HL-60/S4 treated with retinoic acid at 250 ng/mL for 4 days and 3 days (cell line): ENCODE measurements around the gene ABI3BP.

Experiments used
- in situ Hi-C: fragments of 300-500 bp; cut with MboI; formaldehyde crosslinking; loops from 2 replicates; pipeline ENCODE4 v1.7.0; 2022; ENCODE audit warnings: low sequenced_read_pairs

ABI3BP gene

DNA sequence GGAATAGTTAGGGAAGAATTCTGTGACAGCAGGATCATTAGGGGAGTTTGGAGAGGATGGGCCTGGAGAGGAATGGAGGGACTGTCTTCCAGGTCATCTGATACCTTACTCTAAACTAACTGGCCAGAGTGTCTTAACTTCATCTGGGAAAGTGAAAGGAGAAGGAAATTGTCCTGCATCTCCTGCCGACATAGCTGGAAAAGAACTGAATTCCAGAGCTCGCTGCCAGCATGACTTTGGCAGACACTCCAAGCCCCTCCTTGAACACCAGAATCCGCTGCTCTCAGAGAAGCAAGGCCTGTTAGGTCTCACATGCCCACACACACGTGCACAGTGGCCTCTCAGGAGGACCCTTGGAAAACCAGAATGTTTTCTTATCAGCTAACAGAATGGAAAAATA is 10.5 kb downstream of the ABI3BP start:
- in situ Hi-C loops = no loop called here

DNA sequence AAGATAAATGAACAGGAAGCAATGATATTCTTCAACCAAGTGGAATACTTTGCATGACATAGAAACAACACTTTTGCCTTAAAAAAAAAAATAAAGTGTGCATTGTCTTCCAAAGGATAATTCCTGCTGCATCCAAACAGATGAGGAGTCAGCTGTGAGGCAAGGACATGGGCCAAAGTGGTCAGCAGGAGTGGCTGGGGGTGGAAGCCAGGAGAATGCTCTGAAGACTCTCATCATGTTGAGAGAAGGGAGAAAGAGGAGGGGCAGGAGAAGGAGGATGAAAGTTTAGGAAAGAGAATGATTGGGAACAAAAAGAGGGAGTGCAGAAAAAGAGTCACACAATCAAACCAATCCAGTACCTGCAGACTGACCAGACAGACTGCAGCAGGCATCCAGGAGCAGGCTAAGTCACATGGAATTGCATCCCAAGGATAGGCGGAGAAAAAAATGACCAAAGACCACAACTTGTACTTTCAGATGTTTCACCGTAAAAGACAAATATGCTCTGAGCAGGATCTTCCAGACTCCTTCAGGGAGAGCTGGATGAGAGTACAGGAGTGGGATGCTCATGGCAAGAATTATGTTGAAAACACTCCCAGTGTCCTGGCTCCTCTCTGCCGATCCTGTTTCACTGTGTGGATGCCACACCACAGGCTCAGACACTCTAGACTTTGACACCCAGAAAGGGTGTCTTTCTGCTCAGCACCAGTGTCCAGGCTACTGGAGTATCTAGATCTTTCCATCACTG is 11.9 kb downstream of the ABI3BP start:
- in situ Hi-C loops = no loop called here

DNA sequence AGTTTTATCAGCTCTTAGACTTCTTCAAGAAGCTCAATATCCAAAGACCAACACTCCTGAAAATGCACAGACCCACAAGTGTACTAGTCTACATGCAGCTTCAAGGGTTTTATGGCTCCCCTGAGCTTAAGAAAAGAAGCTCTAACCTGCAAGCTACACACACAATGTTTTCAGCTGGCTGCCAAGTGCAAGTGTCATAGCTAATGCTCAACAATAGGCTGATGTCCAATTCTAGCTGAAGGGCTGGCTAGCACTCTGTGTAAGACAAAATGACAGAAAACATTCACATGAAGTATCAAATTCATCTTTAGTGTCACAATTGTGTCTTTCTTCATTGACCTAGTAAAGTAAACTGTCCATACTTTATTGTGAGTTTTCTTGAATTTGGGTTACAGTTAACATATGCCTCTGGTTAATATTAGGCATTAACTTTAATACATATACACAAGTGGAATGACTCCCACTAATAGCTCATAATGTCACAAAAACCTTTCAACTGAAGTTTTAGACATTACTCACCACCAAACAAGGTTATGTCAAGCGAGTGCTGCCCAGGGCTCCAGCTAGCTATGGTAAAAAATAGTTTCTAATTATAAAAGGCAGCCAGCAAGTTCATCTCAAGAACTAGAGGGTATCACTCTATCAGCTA is 15.1 kb downstream of the ABI3BP start:
- in situ Hi-C loops = no loop called here

DNA sequence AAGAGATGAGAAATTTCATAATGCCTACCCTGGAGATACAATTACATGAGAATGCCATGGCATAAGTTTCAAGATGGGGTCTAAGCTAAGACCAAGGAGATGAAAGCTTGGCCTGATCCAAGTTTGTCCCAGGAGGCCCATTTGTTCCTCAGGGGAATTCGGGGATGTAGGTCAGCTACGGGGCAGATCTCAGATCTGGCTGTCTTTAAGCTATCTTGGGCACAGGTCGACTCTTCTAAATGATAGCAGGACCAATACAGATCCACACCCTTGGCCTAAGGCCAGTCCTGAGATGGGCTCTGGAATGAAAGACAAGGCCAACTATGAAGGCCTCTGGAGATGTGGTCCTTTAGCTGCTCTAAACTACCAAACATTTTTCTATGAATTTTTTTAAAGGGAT is 16.6 kb downstream of the ABI3BP start:
- in situ Hi-C loops = no loop called here

DNA sequence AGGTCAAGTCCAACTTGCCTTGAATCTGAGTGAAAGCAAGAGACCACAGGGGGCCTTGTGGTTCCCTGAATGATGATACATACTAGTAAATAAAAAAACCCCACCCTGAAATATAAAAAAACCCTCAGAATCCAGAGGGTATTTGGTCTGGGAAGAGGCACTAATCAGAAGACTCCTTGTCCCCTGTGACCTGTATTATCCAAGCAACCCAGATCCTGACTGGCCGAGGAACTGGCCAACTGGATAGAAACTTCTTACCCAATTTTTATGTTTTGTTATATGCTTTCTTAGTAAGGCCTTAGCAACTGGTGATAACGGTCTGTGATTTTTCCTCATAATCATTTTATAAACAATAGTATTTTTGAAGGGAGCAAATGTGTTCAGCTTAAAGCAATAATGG is 17.5 kb downstream of the ABI3BP start:
- in situ Hi-C loops = no loop called here

DNA sequence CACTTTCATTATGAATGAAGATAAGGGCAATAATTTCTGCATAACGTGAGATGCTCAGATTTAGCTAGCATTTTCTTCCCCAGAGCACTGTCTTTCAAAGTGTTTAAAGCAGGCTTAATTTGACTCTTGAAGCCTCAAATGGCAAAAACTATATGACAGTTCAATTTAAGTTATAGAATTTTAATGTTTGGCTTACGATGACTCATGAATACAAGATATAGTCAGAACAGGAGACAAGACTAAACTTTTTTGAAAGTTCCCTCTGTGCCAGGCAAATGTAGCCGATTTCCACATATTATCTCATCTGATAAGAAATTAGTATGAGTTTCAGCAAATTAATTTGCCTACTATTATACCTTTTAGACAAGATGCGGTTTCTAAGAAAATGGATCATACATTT is 19.6 kb downstream of the ABI3BP start:
- in situ Hi-C loops = no loop called here

DNA sequence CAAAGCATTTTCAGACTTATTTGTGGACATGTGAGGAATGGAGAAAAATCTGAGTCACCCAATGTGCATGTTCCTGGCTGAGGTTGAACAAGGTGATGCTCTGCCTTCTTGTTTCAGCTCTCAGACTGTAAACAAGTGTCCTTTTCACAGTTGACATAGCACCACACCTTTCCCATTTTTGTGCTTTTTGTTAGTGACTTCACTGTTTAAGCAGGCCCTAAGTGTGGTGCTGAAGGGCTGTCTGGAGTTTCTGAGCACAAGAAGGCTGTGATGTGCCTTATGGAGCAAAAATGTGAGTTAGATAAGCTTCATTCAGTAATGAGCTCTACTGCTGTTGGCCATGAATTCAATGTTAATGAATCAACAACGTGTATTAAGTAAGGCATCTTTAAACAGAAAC is 20.4 kb downstream of the ABI3BP start:
- in situ Hi-C loops = no loop called here

DNA sequence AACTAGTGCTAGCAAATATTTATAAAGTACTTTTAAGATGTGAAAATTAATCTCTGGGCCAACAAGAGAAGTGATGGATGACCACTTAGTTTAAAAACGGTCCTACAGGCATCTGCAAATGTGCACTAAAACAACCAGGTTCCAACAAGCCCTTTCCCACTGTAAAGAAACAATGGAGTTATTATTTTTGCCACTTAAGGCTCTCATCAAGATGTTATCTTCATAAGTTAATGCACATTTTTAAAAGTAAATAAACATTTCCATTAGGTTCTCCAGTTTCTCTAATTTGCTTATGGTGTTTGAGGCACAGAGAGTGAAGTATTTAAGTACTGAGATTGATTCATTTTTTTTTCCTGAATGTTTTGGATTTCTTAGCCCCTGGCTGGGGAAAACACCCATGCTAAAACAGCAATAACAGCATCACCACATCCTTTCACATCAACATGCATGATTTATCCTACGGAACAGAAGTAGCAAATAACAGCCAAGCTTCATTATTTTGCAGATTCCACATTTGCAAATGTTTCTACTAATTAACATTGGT is 20.8 kb downstream of the ABI3BP start:
- in situ Hi-C loops = no loop called here

DNA sequence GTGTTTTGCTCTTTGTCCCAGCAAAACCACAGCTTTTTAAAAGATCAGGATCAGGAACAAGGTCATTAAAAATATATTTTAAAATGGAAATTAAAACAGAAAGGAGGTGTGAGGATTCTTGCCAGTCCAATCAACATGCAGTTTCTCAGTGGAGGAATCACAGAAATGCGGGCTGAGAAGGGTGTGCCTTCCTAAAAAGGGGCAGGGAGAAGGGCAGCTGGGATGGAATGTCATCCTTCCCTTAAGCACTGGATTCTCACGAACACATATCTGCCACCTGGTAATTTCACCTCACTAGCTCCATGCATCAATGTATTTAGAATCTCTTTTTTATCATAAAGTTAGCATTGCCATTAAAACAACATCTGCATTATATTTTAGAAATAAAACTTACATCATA is 21.4 kb downstream of the ABI3BP start:
- in situ Hi-C loops = no loop called here

DNA sequence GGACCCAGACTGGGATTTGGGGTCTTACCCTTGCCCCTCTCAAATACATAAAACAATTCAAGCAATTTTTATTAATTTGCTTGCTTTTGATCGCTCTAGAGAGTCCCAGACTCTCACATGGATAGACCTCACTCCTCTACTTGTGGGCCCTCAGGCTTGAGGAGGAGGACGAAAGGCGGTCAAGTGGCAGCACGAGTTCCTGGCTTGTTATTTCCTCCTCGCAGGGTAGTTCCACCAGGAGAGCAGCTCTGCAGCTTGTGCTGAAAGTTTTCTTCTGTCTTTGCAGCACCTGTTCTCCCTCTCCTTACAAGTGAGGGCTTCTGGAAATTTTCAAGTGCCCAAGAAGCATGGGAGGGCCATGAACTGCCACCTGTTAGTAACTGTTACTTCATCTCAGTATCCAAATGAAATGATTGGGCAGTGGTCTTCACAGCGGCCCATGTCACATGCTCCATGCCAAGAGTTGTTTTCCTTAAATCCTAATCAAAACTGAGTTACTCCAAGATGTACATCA is 22.7 kb downstream of the ABI3BP start:
- in situ Hi-C loops = no loop called here

DNA sequence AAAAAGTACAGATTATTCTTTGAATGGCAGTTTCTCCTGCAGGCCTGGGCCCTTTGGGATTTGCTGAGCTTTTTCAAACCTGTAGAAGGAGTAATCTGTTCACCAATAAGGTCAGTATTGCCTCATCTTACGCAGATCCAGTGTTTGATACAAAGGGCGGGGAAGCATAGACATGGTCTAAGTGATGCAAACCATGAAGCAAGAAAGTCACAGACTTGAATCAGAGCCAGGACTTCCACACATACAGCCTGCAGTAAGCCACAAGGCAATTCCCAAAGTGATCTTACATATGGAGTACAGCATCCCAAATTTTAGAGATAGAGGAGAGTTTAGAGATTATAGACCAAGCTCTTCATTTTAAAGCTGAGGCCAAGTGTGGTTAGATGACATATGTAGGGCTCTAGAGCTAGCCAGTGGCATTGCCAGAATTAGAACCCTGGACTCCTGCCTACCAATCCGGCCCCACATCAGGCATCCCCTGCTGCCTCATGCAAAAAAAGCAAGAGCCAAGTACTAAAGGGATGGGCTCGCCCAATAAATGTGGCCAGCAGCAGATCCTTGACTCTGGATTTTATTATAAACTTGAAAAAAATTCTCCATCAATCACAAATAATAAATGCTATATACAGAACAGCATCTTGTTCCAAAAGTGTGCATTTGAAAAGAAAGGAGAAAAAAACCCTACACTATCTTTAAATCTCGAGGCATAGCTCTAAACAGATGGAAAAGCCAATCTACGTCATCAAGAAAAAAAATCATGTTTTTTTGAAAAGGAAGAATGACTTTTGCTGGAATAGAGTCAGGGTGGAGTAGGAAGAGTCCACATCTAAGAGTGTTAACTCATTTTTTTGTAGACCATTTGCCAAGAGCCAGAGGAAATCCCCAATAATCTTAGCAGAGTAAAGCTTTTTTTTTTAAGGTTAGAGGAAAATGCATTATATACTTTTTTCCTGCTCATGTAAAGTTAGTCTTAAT is 24.0 kb downstream of the ABI3BP start:
- in situ Hi-C loops = no loop called here

DNA sequence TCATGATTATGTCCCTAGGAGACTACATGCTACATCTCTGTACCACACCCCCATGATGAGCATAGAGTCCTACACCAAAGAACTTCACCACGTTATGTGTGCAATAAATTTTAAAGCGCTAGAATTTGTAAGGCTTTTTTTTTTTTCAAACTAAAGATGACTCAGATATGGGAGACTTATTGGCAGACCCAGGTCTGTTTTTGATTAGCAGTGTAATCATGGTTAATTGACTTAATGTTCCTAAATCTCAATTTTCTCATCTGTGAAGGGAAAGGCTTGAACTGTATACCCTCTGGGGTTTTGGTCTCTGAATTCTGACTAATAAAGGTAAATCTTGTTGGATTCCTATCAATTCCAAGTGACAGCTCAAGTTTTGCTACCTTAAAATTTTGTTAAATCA is 26.4 kb downstream of the ABI3BP start:
- in situ Hi-C loops = no loop called here

DNA sequence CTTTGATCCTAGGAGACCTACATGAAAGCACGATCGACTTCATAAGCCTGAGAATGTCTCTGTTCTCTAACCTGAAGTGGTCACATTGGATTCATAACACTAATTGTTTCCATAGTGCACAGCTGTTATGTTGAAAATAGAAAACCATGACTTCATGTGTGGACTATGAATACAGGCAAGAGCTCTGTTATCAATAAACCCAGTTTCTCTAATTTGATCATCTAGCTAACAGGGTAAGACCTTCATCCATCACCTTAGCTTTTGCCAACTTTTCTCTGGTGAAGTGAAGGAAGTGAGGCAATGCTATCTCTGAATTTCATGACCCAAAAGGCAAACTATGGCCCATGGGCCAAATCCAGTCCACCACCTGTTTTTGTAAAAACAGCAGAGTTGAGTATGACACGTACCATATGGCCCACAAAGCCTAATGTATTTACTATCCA is 27.2 kb downstream of the ABI3BP start:
- in situ Hi-C loops = no loop called here

DNA sequence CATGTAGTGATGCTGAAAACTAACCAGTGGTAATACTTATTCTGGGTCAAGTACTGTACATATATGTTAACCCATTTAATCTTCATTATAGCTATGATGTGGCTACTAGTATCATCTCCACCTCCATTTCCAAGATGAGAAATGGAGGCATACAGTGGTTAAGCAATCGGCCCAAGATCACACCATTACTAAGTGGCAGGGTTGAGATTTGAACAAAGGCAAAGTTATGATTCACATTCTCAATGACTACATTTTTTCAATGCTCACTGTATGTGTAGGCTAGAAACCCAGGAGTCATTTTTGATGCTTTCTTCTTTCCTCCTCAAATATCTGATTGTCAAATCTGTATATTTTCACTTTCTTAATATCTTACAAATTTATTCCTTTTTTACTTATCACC is 30.2 kb downstream of the ABI3BP start:
- in situ Hi-C loops = no loop called here

DNA sequence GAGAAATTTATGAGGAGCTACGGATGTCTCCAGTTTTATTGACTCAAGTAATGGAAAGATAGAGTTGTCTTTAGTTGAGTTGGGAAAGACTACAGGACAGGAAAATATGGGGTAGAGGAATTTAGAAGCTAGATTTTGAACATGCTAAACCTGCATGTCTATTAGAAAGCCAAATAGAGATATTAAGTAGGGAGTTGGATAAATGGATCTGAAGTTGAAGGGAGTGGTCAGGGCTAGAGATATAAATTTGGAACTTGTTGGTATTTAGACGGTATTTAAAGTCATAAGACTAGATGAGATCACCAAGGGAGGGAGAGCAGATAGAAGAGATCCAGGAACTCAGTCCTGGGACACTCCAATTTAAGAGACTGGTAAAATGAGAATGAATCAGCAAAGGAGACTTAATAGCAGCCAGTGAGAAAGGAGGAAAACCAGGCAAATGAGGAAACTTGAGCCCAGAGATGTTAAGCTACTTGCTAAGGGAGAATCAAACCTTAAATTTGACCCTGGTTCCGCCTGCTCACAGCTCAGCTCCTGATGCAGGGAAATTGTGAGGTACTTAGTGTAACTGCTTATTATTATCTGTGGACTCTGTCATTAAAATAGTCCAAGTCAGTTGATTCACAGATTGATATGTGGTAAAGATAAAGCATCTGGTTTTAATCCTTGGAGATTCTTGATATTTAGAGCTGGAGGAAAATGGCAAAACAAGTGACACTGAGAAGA is 35.8 kb downstream of the ABI3BP start:
- in situ Hi-C loops = no loop called here

DNA sequence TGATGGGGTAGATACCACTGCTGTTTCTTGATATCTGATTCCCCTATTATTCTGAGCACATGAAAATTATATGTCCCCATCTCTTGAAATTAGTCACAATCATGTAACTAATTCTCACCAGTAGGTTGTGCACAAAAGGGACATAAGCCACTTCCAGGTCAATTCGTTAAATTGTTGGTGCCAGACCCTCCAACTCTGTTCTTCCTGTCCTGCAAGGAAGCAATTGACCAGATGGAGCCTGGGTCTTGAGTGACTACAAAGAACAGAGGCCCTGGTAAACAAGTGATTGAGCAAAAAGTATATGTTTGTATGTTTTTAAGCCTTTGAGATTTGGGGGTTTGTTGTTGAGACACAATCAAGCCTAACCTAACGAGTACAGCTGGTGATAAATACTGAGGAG is 36.9 kb downstream of the ABI3BP start:
- in situ Hi-C loops = no loop called here

DNA sequence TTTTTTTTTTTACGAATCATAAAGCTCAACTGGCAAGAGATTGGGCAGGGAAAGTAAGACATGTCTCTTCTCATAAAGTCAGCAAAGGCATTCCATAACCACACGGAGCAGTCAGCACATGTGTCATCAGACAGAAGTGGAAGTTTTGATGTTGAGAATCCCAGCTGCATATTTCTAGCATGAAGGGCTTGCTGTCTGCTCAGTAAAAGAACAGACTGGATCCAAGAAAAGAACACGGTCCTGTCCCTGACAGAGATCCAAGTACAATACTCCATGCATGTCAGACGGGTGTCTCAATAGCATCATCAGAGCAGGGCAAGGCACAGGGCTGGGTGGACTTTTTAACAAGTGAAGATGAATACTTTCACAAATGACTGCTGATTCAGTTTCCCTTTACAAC is 38.2 kb downstream of the ABI3BP start:
- in situ Hi-C loops = no loop called here

DNA sequence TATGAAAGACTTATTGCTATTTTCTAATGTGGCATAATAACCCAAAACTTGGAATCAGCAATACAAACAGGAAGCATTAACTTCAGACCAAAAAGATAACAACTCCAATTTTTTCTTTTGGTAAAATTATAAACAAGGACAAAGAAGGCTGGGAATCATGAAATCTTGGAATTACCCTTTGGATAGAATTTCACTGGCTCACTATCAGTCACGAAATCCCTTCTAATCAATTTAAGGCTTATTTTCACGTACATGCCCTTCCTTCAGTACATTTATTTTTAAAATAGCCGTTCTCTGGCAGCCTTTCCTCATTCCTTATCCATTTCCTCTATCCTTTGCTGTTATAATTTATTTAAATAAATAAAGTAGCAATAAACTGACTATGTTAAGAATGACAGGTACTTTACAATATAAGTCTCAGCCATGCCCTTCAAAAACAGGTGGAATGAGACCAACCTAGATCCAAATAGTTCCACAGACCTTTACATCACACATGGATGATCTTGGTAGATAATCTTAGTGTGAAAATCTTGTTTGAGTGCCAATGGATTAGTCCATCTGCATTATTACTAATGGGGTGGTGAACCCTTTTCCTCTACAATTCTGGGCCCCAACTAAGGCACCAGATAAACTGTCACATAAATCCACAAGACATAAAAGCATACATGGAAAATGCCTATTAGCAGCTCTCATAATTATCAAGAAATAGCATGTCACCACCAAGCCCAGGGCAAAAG is 38.9 kb downstream of the ABI3BP start:
- in situ Hi-C loops = no loop called here

DNA sequence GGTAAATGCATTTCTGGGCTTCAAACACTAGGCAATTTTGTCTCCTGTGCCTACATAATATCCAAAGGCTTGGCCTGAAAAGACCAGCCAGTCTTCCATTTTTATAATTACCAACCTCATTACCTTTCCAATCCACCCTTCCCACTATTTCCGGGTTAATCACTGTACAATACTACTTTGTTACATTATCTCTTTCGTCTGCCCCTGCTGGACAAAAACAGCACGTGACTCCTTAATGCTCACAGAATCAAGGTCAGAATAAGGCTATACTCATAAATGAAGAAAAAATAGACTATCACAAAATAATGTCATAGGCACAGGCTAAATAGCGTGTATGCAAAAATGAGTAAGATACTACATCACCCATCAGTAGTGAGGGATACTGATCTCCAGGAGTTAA is 40.1 kb downstream of the ABI3BP start:
- in situ Hi-C loops = no loop called here

DNA sequence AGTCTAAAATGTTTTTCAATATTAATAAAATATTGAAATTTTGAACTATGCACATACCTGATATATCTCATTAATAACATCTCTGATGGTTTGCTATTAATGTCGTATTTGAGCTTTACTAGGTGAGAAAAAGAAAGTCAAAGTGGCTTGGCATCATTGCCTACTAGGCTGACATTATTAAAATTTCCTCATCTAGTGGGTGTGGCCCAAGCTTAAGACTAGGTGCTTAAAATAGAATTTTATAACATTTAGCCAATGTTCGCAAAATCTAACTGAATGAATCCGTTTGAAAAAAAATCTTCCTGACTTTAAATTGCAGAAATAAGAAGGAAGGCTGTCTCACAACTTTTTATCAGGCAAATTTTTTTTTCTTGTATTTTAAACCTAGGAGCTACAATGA is 46.1 kb downstream of the ABI3BP start:
- in situ Hi-C loops = no loop called here
